Small intestine (tissue), 7 donors: ENCODE results near the gene PACRG. TPM values are rescaled to one million over a fixed set of nuclear protein-coding genes. Genes with fewer than 3 reads are reported as not detected.

ENCODE experiments used
- DNase-seq, 2 donors: peaks; one replicate each; pipeline versions ENCODE4 v3.0.0 to v3.0.0-alpha.2; 2013
- FAIRE-seq: peaks from 2 replicates; lab custom pipeline; 2012; peaks lifted over from hg19 to GRCh38; lab: Jason Lieb, UNC
- H3K27ac ChIP-seq, 3 donors: one replicate each; pipeline ENCODE4 v1.5.1; 2013; ENCODE audit warnings: low read length in 2 of 3, mild to moderate bottlenecking in 2 of 3, control low read depth in 1 of 3, inconsistent platforms in 1 of 3, low read depth in 1 of 3, moderate library complexity in 1 of 3
- H3K27me3 ChIP-seq, 3 donors: one replicate each; pipeline ENCODE4 v1.6.1; 2013; ENCODE audit warnings: low read length in 3 of 3, inconsistent platforms in 1 of 3; ENCODE audit not compliant: control insufficient read depth in 3 of 3, insufficient read depth in 3 of 3
- H3K36me3 ChIP-seq, 3 donors: one replicate each; pipeline ENCODE4 v1.6.1; 2013; ENCODE audit warnings: low read length in 3 of 3, inconsistent platforms in 1 of 3, low read depth in 1 of 3, mild to moderate bottlenecking in 1 of 3, moderate library complexity in 1 of 3; ENCODE audit not compliant: control insufficient read depth in 3 of 3, insufficient read depth in 2 of 3
- H3K4me1 ChIP-seq, 3 donors: one replicate each; pipeline ENCODE4 v1.6.1; 2013; ENCODE audit warnings: low read length in 2 of 3, inconsistent platforms in 1 of 3, low read depth in 1 of 3, mild to moderate bottlenecking in 1 of 3, moderate library complexity in 1 of 3; ENCODE audit not compliant: control insufficient read depth in 3 of 3, insufficient read depth in 2 of 3
- H3K4me3 ChIP-seq, 3 donors: one replicate each; pipeline ENCODE4 v1.5.1; 2013; ENCODE audit warnings: low read length in 3 of 3, control low read depth in 1 of 3, inconsistent platforms in 1 of 3, low read depth in 1 of 3, mild to moderate bottlenecking in 1 of 3, moderate library complexity in 1 of 3
- H3K9me3 ChIP-seq, 2 donors: one replicate each; pipeline ENCODE4 v1.6.1; 2013; ENCODE audit warnings: low read depth in 1 of 2, low read length in 1 of 2; ENCODE audit not compliant: control insufficient read depth in 2 of 2, insufficient read depth in 1 of 2
- WGBS, 3 donors: extraction: QIAGEN DNeasy Blood & Tissue Kit; methylation state at CpG; one replicate each; pipeline ENCODE4 v1.1.7; 2013; 5-methylcytosine and 5-hydroxymethylcytosine counted together
- polyA plus RNA-seq, 4 donors: library from polyadenylated mRNA; stranded (reverse) in 3 of 4; unstranded in 1 of 4; fragments of 200-250 nt in 3 of 4; fragments of 120-200 nt in 1 of 4; gene quantifications; one replicate each; pipeline versions ENCODE4 v1.2.1 to v1.2.3, GENCODE V29; 2013
- donor health status: healthy with polysubstance abuse.
- donor health status: control.
- donor health status: control.
- donor health status: Bipolar disorder and iron deficiency.
- donor health status: healthy.

The PACRG gene
- polyA plus RNA-seq, 4 donors, result 0.49 to 1.5 TPM; not detected in 2

DNA sequence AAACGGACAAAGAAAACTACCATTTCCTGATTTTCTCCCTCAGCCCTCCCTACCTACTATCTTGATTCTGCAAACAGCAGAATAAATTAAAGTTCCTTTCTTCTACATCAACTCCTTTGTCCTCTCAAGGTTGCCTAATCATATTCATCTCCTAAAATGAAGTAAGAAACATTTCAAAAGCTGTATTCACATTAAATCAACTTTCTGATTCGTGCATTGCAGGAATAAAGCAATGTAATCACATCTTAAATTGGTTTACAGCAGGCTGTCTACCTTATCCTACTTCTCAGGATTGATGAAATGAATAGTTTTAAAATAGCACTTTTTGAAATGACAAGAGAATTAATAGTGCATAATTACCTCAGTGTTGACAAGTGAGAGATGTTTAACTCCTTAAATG is 25.3 kb upstream of the PACRG start:
- no peaks in the 10 kb centered on the region for H3K27me3 ChIP-seq
- no peak for FAIRE-seq
- H3K4me3 ChIP-seq, result no peak overlapping the region
- no peaks in the 10 kb centered on the region for H3K9me3 ChIP-seq
- H3K27ac ChIP-seq, result no peak overlapping the region
- WGBS, 3 donors, result 60 to 75% (median 63%) methylated on average over 2 of the region's 2 CpGs
- H3K36me3 ChIP-seq, result no peaks in the 10 kb centered on the region
- H3K4me1 ChIP-seq, result no peaks in the 10 kb centered on the region
- DNase-seq, result no peak

DNA sequence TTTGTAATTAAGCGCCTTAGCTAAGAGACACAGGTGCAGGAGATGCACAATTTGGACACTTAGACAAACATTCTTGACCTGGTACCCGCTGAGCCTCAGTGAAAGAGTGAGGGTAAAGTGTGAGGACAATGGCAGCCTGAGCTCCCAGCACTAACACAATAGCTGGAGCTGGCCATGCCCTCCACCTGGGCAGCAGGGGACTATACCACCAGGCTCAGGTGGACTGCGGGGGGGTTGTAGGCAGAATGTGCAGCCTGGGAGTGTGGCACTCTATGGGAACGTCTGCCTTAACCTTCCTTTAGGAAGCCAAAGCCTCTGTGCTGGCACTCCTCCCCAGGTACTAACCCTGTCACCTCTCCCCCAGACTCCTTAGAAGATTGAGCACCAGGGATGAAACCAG is 23.8 kb upstream of the PACRG start:
- no peaks in the 10 kb centered on the region for H3K27me3 ChIP-seq
- 88 to 96% (median 90%) methylated on average over 4 of the region's 4 CpGs for WGBS, 3 donors
- DNase-seq (no peak), FAIRE-seq (no peak)
- H3K9me3 ChIP-seq, result no peaks in the 10 kb centered on the region
- no peak overlapping the region for H3K27ac ChIP-seq
- H3K4me1 ChIP-seq, result no peaks in the 10 kb centered on the region
- H3K36me3 ChIP-seq, result no peaks in the 10 kb centered on the region
- no peak overlapping the region for H3K4me3 ChIP-seq

DNA sequence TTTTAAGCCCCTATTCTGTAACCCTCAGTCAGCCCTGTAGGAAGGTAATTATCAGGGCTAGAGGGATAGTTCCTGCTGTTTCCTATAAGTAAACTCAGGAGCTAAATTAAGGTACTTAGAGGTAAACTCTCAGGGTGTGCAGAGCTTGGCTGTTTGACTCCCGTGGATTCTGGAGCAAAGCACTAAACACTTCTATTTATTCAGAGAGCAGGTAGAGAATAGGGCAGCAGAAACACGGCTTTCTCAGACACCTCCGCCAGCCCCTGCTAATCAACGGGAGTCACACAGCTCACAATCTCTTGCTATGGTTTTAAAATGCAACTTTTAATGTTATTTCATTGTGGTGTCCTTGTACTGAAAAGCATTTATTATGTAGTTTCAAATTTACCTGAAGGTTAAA is 22.0 kb upstream of the PACRG start:
- Histone ChIP-seq H3K4me3 (no peak overlapping the region), H3K9me3 (no peaks in the 10 kb centered on the region), H3K27ac (no peak overlapping the region), H3K27me3 (no peaks in the 10 kb centered on the region), H3K4me1 (no peaks in the 10 kb centered on the region), H3K36me3 (no peaks in the 10 kb centered on the region)
- no peak for DNase-seq
- no peak for FAIRE-seq
- WGBS, 3 donors, result 71 to 85% (median 76%) methylated on average over 4 of the region's 4 CpGs

DNA sequence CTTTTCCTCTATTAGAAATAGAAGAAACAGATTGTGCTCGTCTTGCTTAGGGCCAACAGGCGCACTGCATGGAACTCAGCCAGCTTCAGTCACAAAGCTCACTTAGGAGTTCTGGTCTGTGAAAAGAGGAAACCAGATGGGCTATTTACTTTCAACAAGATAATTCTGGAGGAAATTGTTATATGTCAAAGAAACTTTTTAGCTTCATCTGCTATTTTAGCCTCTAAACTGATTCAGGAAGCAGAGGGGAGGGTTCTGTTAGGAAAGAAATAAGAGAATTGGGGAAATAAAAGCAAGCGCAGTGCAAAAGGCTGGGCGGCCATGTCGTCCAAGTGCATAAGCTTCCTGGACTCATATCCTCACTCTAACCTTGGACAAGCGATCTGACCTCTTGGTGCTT is 21.5 kb upstream of the PACRG start:
- Histone ChIP-seq H3K27me3 (no peaks in the 10 kb centered on the region), H3K4me3 (no peak overlapping the region), H3K36me3 (no peaks in the 10 kb centered on the region), H3K27ac (no peak overlapping the region), H3K9me3 (no peaks in the 10 kb centered on the region), H3K4me1 (no peaks in the 10 kb centered on the region)
- 27 to 63% (median 48%) methylated on average over 6 of the region's 6 CpGs for WGBS, 3 donors
- DNase-seq, result peak in 1 of 2 donors; percentile 26
- FAIRE-seq, result no peak

DNA sequence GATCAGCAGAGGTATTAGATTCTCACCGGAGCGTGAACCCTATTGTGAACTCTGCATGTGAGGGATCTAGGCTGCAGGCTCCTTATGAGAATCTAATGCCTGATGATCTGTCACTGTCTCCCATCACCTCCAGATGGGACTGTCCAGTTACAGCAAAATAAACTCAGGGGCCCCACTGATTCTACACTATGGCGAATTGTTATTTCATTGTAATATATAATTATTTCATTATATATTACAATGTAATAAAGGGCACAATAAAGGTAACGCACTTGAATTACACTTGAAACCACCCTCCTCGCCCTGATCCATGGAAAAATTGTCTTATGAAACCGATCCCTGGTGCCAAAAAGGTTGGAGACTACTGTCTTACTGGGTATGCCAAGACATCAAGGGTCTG is 18.8 kb upstream of the PACRG start:
- Histone ChIP-seq H3K4me3 (no peak overlapping the region), H3K4me1 (no peaks in the 10 kb centered on the region), H3K9me3 (no peaks in the 10 kb centered on the region), H3K27me3 (no peaks in the 10 kb centered on the region), H3K27ac (no peak overlapping the region), H3K36me3 (no peaks in the 10 kb centered on the region)
- FAIRE-seq, result no peak
- 93 to 96% (median 95%) methylated on average over 6 of the region's 6 CpGs for WGBS, 3 donors
- no peak for DNase-seq

DNA sequence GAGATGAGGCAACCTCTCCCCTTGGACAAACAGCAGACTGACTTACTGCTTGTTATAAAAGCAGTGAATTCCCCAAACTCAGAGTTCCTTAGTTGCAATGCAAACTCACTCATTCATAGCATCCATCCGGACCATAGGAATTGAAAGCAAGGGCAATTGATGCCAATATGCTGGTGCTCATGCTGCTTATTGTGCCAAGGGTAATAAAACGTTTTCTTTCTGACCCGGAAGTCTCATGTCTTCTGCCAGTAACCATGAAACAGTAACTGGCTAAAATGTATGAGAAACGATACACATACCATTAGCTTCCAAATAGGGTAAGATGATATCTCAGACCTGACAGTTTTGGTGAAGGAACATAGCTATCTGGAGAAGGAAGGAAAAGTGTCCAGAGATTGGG is 18.3 kb upstream of the PACRG start:
- Histone ChIP-seq H3K27me3 (no peaks in the 10 kb centered on the region), H3K9me3 (no peaks in the 10 kb centered on the region), H3K36me3 (no peaks in the 10 kb centered on the region), H3K4me1 (no peaks in the 10 kb centered on the region), H3K4me3 (no peak overlapping the region), H3K27ac (no peak overlapping the region)
- 59 to 88% (median 71%) methylated on average over 4 of the region's 4 CpGs for WGBS, 3 donors
- no peak for FAIRE-seq
- peak in 1 of 2 donors; percentile 22 for DNase-seq

DNA sequence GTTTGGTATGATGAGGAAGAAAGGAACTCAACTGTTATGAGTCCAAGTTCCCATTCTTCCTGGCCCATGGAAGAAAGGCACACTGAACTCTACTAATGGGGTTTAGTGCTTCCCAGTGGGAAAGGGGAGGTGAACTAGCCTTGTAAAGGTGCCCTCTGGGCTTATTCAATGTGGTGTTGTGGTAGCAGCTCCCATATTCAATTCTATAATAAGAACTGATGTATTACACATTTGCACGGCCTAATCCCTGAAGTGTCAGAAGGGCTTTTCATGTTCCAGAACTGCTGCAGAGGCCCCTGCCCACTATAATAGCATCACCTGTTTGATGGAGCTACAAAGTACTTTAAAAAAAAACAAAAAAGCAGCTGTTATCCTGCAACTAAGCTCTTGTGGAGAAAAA is 17.4 kb upstream of the PACRG start:
- Histone ChIP-seq H3K27me3 (no peaks in the 10 kb centered on the region), H3K4me1 (no peaks in the 10 kb centered on the region), H3K4me3 (no peak overlapping the region), H3K36me3 (no peaks in the 10 kb centered on the region), H3K27ac (no peak overlapping the region), H3K9me3 (no peaks in the 10 kb centered on the region)
- FAIRE-seq (no peak), DNase-seq (no peak)
- 86 to 96% (median 87%) methylated on average over 1 of the region's 1 CpG for WGBS, 3 donors

DNA sequence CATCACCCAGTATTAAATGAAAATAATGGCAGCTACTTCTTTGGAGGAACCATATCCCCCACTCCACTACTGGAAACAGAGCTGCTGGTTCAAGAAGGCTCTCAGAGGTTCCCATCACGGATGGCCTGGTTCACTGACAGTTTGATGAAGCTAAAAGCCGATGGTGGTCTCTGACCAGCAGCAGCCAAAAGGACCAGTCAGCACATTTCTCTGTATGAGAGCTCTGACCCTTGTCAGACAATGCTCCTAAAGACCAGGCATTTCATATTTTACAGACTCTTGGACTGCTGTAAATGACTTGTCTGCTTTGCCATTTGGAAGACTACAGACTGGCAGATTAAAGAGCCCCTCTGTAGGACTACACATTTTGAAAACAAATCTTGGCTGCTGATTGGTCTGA is 16.8 kb upstream of the PACRG start:
- no peaks in the 10 kb centered on the region for H3K9me3 ChIP-seq
- no peak for FAIRE-seq
- H3K4me3 ChIP-seq, result no peak overlapping the region
- no peak overlapping the region for H3K27ac ChIP-seq
- WGBS, 3 donors, result 90 to 94% (median 90%) methylated on average over 2 of the region's 2 CpGs
- H3K36me3 ChIP-seq, result no peaks in the 10 kb centered on the region
- no peak for DNase-seq
- no peaks in the 10 kb centered on the region for H3K27me3 ChIP-seq
- no peaks in the 10 kb centered on the region for H3K4me1 ChIP-seq

DNA sequence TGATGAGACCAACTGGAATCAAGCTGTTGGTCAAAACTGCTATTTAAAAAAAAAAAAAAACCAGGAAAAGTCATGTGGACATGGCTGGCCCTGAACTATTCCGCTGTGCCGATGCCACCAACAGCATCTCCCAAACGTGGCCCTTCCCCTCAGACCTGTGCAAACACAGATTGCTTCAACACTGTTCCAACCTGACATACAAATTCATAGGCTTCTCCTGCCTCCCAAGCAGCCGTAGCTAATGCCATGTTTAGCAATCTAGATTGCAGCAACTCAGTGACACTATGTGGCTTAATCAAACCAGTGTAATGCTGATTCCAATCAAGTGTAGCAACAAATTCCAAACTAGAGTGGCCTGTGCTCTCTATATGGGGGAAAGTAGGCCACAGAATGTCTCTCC is 16.4 kb upstream of the PACRG start:
- WGBS, 3 donors, result 85 to 88% (median 88%) methylated on average over 4 of the region's 4 CpGs
- no peak overlapping the region for H3K4me3 ChIP-seq
- DNase-seq (no peak), FAIRE-seq (no peak)
- no peaks in the 10 kb centered on the region for H3K27me3 ChIP-seq
- H3K36me3 ChIP-seq, result no peaks in the 10 kb centered on the region
- no peaks in the 10 kb centered on the region for H3K4me1 ChIP-seq
- no peak overlapping the region for H3K27ac ChIP-seq
- no peaks in the 10 kb centered on the region for H3K9me3 ChIP-seq
